HepG2 (cell line): ENCODE measurements around the gene BCL2A1. TPM values are rescaled to one million over a fixed set of nuclear protein-coding genes. Genes with fewer than 3 reads are reported as not detected.
A peak's percentile ranks its signal among the peaks of the same experiment; 100 is the strongest.

Source experiments
- ATF6 ChIP-seq: sonication (generic); formaldehyde crosslinking; conservative IDR thresholded peaks from 2 replicates; pipeline ENCODE4 v1.4.0; 2020; ENCODE audit warnings: missing genetic modification reagents
- FOXP4 ChIP-seq: sonication (generic); formaldehyde crosslinking; IDR thresholded peaks from 2 replicates; pipeline ENCODE4 v1.4.0; 2020; ENCODE audit warnings: missing genetic modification reagents
- GATAD1 ChIP-seq: IDR thresholded peaks from 2 replicates; pipeline ENCODE4 v1.6.1; 2016; ENCODE audit warnings: missing genetic modification reagents, missing compliant biosample characterization
- GTF3A ChIP-seq: sonication (generic); formaldehyde crosslinking; conservative IDR thresholded peaks from 2 replicates; pipeline ENCODE4 v1.4.0; 2020; ENCODE audit warnings: mild to moderate bottlenecking, missing genetic modification reagents
- ISX ChIP-seq: sonication (generic); formaldehyde crosslinking; conservative IDR thresholded peaks from 2 replicates; pipeline ENCODE4 v1.5.0; 2020; ENCODE audit warnings: missing genetic modification reagents
- KLF11 ChIP-seq: IDR thresholded peaks from 2 replicates; pipeline ENCODE4 v1.6.1; 2016; ENCODE audit warnings: missing compliant biosample characterization
- NCOA1 ChIP-seq: sonication (generic); formaldehyde crosslinking; IDR thresholded peaks from 2 replicates; pipeline ENCODE4 v1.9.0; 2021; ENCODE audit warnings: missing genetic modification reagents
- PAWR ChIP-seq: sonication (generic); formaldehyde crosslinking; IDR thresholded peaks from 2 replicates; pipeline ENCODE4 v1.4.0; 2020; ENCODE audit warnings: missing genetic modification reagents, mild to moderate bottlenecking, borderline replicate concordance
- SP1 ChIP-seq, 2 experiments: fragments of 450-650 bp in 1 of 2; sonication (generic) in 1 of 2; formaldehyde crosslinking in 1 of 2; IDR thresholded peaks; 2 replicates each; pipeline versions ENCODE4 v1.4.0 to v1.6.1; 2016 to 2020; ENCODE audit warnings: missing genetic modification reagents in 1 of 2
- STAT6 ChIP-seq: sonication (generic); formaldehyde crosslinking; IDR thresholded peaks from 2 replicates; pipeline ENCODE4 v1.4.0; 2020; ENCODE audit warnings: missing genetic modification reagents, mild to moderate bottlenecking, borderline replicate concordance
- TGIF2 ChIP-seq: IDR thresholded peaks from 2 replicates; pipeline ENCODE4 v1.6.1; 2016; ENCODE audit warnings: control low read depth, missing compliant biosample characterization
- THYN1 ChIP-seq: sonication (generic); formaldehyde crosslinking; IDR thresholded peaks from 2 replicates; pipeline ENCODE4 v1.8.1; 2023; ENCODE audit warnings: low read depth, mild to moderate bottlenecking, moderate library complexity, missing genetic modification reagents, borderline replicate concordance
- ZNF317 ChIP-seq: sonication (generic); formaldehyde crosslinking; IDR thresholded peaks from 2 replicates; pipeline ENCODE4 v1.5.0; 2020; ENCODE audit warnings: mild to moderate bottlenecking, missing genetic modification reagents
- ZNF362 ChIP-seq: sonication (generic); formaldehyde crosslinking; IDR thresholded peaks from 2 replicates; pipeline ENCODE4 v1.4.0; 2020; ENCODE audit warnings: missing genetic modification reagents, mild to moderate bottlenecking, borderline replicate concordance
- ZNF510 ChIP-seq: sonication (generic); formaldehyde crosslinking; IDR thresholded peaks from 2 replicates; pipeline ENCODE4 v1.4.0; 2020; ENCODE audit warnings: low read depth, mild to moderate bottlenecking, missing genetic modification reagents
- ZNF670 ChIP-seq: sonication (generic); formaldehyde crosslinking; IDR thresholded peaks from 2 replicates; pipeline ENCODE4 v1.8.0; 2022; ENCODE audit warnings: mild to moderate bottlenecking, missing genetic modification reagents, borderline replicate concordance
- ZNF800 ChIP-seq: sonication (generic); formaldehyde crosslinking; IDR thresholded peaks from 2 replicates; pipeline ENCODE4 v1.4.0; 2020; ENCODE audit warnings: missing genetic modification reagents
- ZSCAN12 ChIP-seq: sonication (generic); formaldehyde crosslinking; IDR thresholded peaks from 2 replicates; pipeline ENCODE4 v1.9.0; 2021; ENCODE audit warnings: mild to moderate bottlenecking, missing genetic modification reagents
- ZSCAN25 ChIP-seq: sonication (generic); formaldehyde crosslinking; IDR thresholded peaks from 2 replicates; pipeline ENCODE4 v1.8.0; 2022; ENCODE audit warnings: mild to moderate bottlenecking, missing genetic modification reagents
- ZSCAN31 ChIP-seq: sonication (generic); formaldehyde crosslinking; IDR thresholded peaks from 2 replicates; pipeline ENCODE4 v1.5.0; 2020; ENCODE audit warnings: low read depth, mild to moderate bottlenecking, missing genetic modification reagents
- polyA plus RNA-seq, 8 experiments: library from polyadenylated mRNA; depleted of rRNA in 3 of 8; stranded (reverse) in 7 of 8; unstranded in 1 of 8; fragments of >200 nt; fragmentation: Illumina TruSeq in 4 of 8; extraction: Trizol in 4 of 8; gene quantifications; 2 replicates each; pipeline versions ENCODE4 v1.2.1 to v1.2.3, GENCODE V29; 2011 to 2016; ENCODE audit warnings: low read depth in 4 of 8, missing spikeins in 1 of 8, mixed read lengths in 1 of 8; ENCODE audit not compliant: insufficient read depth in 1 of 8
- total RNA-seq, 5 experiments: library from RNA; depleted of rRNA; stranded (reverse); fragments of >200 nt; fragmentation: Illumina TruSeq; extraction: Trizol; gene quantifications; 2 replicates each; pipeline ENCODE4 v1.2.3, GENCODE V29; 2016; ENCODE audit warnings: low read depth in 1 of 5

BCL2A1 gene
- total and polyA plus RNA-seq, 2 of the 13 experiments (the other 11 are each of a cell fraction or from before 2014, with no cell fraction given) = 0.08 to 0.31 TPM

GRCh38 chr15:79923515-79924169, 47.4 kb downstream of the BCL2A1 start (continued):
- TF ChIP-seq ZNF800 (CRISPR knock-in tag) = no peak
- no peak for TF ChIP-seq PAWR (CRISPR knock-in tag)
- peak; percentile 78 for TF ChIP-seq GATAD1
- 0 out of 2 replicates have a peak, but pooled peaks have one; percentile 32 for TF ChIP-seq ZNF670
- TF ChIP-seq GTF3A (CRISPR knock-in tag) = no peak
- peak; percentile 66; the same call in 1 of the 2 replicates for TF ChIP-seq ZNF317 (CRISPR knock-in tag)
- TF ChIP-seq ZSCAN25 = no peak
- TF ChIP-seq FOXP4 = no peak; the same call in 1 of the 2 replicates
- TF ChIP-seq ISX (CRISPR knock-in tag) = no peak
- no peak for TF ChIP-seq SP1 (IDR thresholded peaks at IDR 0.05)
- TF ChIP-seq SP1 (CRISPR knock-in tag; IDR thresholded peaks at IDR 0.05) = peak; percentile 92
- no peak for TF ChIP-seq THYN1 (CRISPR knock-in tag)
- no peak for TF ChIP-seq TGIF2 (CRISPR knock-in tag)
- no peak; the same call in 1 of the 2 replicates for TF ChIP-seq ZSCAN31
- TF ChIP-seq KLF11 = 0 out of 2 replicates have a peak, but pooled peaks have one; percentile 2
- TF ChIP-seq ZNF510 (CRISPR knock-in tag) = no peak; the same call in 1 of the 2 replicates
- TF ChIP-seq NCOA1 (CRISPR knock-in tag) = no peak
- no peak; the same call in 1 of the 2 replicates for TF ChIP-seq STAT6 (CRISPR knock-in tag)
- no peak for TF ChIP-seq ZNF362
- no peak for TF ChIP-seq ZSCAN12 (CRISPR knock-in tag)
- TF ChIP-seq ATF6 (CRISPR knock-in tag) = no peak
